B cell (primary cell): ENCODE results near the gene TRIM38. TPM values are rescaled to one million over a fixed set of nuclear protein-coding genes. Genes with fewer than 3 reads are reported as not detected.

ENCODE experiments used
- ATAC-seq: fragments of 200-7000 bp; cut with Tn5 transposase; one replicate; pipeline ENCODE4 v1.10.0; 2021; ENCODE audit warnings: low read depth, mild to moderate bottlenecking, moderate number of reproducible peaks, moderate library complexity
- CTCF ChIA-PET: fragments of 350-600 bp; sonication (Branson Sonifier 250); formaldehyde crosslinking; loops from one replicate; lab custom pipeline; 2021; ENCODE audit warnings: antibody characterized with exemption, inconsistent platforms; lab: Charles Lee
- POLR2A ChIA-PET: fragments of 350-600 bp; sonication (Branson Sonifier 250); formaldehyde crosslinking; loops from one replicate; lab custom pipeline; 2021; ENCODE audit warnings: antibody characterized with exemption; lab: Charles Lee
- DNase-seq: peaks from one replicate; pipeline ENCODE4 v3.0.0; 2013
- H2AFZ ChIP-seq: 2 replicates; pipeline ENCODE4 v1.6.1; 2012; ENCODE audit warnings: mild to moderate bottlenecking, low read depth, low read length; ENCODE audit not compliant: insufficient read depth, poor library complexity, severe bottlenecking
- H3K27ac ChIP-seq, 2 donors: 1 replicate in 1 of 2; 2 replicates in 1 of 2; pipeline ENCODE4 v1.5.1; 2012 to 2013; ENCODE audit warnings: low read length in 2 of 2, mild to moderate bottlenecking in 2 of 2, moderate library complexity in 1 of 2
- H3K27me3 ChIP-seq, 4 experiments: fragments of 200-600 bp in 1 of 4; sonication (generic) in 1 of 4; replicated peaks in 1 of 4; 1 replicate in 2 of 4; 2 replicates in 2 of 4; pipeline versions ENCODE4 v1.6.1 to v1.7.0; 2013 to 2016; ENCODE audit warnings: low read length in 3 of 4, mild to moderate bottlenecking in 2 of 4, mixed read lengths in 1 of 4, moderate library complexity in 1 of 4; ENCODE audit not compliant: insufficient read depth in 4 of 4, control insufficient read depth in 3 of 4; ENCODE audit errors: control extremely low read depth in 1 of 4
- H3K36me3 ChIP-seq, 2 experiments: replicated peaks in 1 of 2; 1 replicate in 1 of 2; 2 replicates in 1 of 2; pipeline versions ENCODE4 v1.6.1 to v1.7.1; 2013; ENCODE audit warnings: low read length in 1 of 2; ENCODE audit not compliant: insufficient read depth in 2 of 2, control insufficient read depth in 1 of 2; ENCODE audit errors: control extremely low read depth in 1 of 2, extremely low read depth in 1 of 2
- H3K4me1 ChIP-seq, 2 donors: fragments of 200-600 bp in 1 of 2; sonication (generic) in 1 of 2; 1 replicate in 1 of 2; 2 replicates in 1 of 2; pipeline versions ENCODE4 v1.5.1 to v1.6.1; 2013 to 2017; ENCODE audit warnings: low read length in 2 of 2; ENCODE audit not compliant: control insufficient read depth in 2 of 2, insufficient read depth in 2 of 2
- H3K4me2 ChIP-seq: replicated peaks from 2 replicates; pipeline ENCODE3; 2012; ENCODE audit warnings: mild to moderate bottlenecking, low read depth, low read length; ENCODE audit not compliant: poor library complexity, severe bottlenecking
- H3K4me3 ChIP-seq, 5 experiments: fragments of 200-600 bp in 1 of 5; sonication (generic) in 1 of 5; 1 replicate in 3 of 5; 2 replicates in 2 of 5; pipeline versions ENCODE4 v1.5.1 to v1.7.0; 2011 to 2016; ENCODE audit warnings: low read length in 4 of 5, mild to moderate bottlenecking in 4 of 5, low read depth in 2 of 5, control low read depth in 1 of 5, moderate library complexity in 1 of 5; ENCODE audit not compliant: insufficient read depth in 1 of 5; ENCODE audit errors: control extremely low read depth in 1 of 5, extremely low read depth in 1 of 5
- H3K79me2 ChIP-seq: fragments of 200-600 bp; sonication (generic); one replicate; pipeline ENCODE4 v1.6.0; 2016; ENCODE audit warnings: low read length; ENCODE audit not compliant: control insufficient read depth, insufficient read depth
- H3K9ac ChIP-seq: fragments of 200-600 bp; sonication (generic); 2 replicates; pipeline ENCODE4 v1.6.1; 2017; ENCODE audit warnings: mild to moderate bottlenecking, low read length, moderate library complexity
- H3K9me3 ChIP-seq, 3 donors: one replicate each; pipeline versions ENCODE4 v1.6.1 to v1.7.1; 2013; ENCODE audit warnings: low read length in 2 of 3; ENCODE audit not compliant: control insufficient read depth in 2 of 3, insufficient read depth in 1 of 3; ENCODE audit errors: control extremely low read depth in 1 of 3
- H4K20me1 ChIP-seq: 2 replicates; pipeline ENCODE4 v1.6.0; 2012; ENCODE audit warnings: mild to moderate bottlenecking, low read length; ENCODE audit not compliant: insufficient read depth, control insufficient read depth, poor library complexity, severe bottlenecking
- H3K27ac Mint-ChIP-seq: one replicate; pipeline ENCODE4 v1.8.0; 2021; ENCODE audit warnings: mixed read lengths
- H3K27me3 Mint-ChIP-seq: one replicate; pipeline ENCODE4 v1.8.0; 2021; ENCODE audit warnings: mixed read lengths
- H3K4me1 Mint-ChIP-seq: one replicate; pipeline ENCODE4 v1.8.0; 2021; ENCODE audit warnings: mixed read lengths
- H3K4me3 Mint-ChIP-seq: one replicate; pipeline ENCODE4 v1.8.0; 2021; ENCODE audit warnings: mixed read lengths
- H3K9me3 Mint-ChIP-seq: one replicate; pipeline ENCODE4 v1.8.0; 2022; ENCODE audit warnings: mixed read lengths; ENCODE audit not compliant: insufficient read depth
- CTCF ChIP-seq: fragments of 200-600 bp; IDR thresholded peaks from one replicate; pipeline ENCODE4 v1.8.0; 2022; ENCODE audit warnings: antibody characterized with exemption, mild to moderate bottlenecking
- EZH2 ChIP-seq: IDR thresholded peaks from 2 replicates; pipeline ENCODE4 v1.6.1; 2012; ENCODE audit warnings: borderline replicate concordance, low read depth, mild to moderate bottlenecking, moderate library complexity, low read length; ENCODE audit not compliant: insufficient read depth, poor library complexity, severe bottlenecking
- WGBS: methylation state at CpG from one replicate; pipeline ENCODE4 v1.1.5; 2013; ENCODE audit warnings: missing lambda C conversion rate; ENCODE audit not compliant: insufficient coverage; 5-methylcytosine and 5-hydroxymethylcytosine counted together
- intact Hi-C: fragments of 100-400 bp; cut with micrococcal nuclease; formaldehyde crosslinking; loops from one replicate; pipeline ENCODE4 v1.10.0; 2022
- polyA plus RNA-seq: library from polyadenylated mRNA; depleted of rRNA; stranded (reverse); fragments of >200 nt; gene quantifications from 2 replicates; pipeline ENCODE4 v1.2.3, GENCODE V29; 2012
- total RNA-seq, 2 donors: library from RNA; stranded (reverse); fragments of 120-200 nt in 1 of 2; gene quantifications; 1 replicate in 1 of 2; 2 replicates in 1 of 2; pipeline versions ENCODE4 v1.2.3 to v1.2.4, GENCODE V29; 2013 to 2022

Gene TRIM38
- total and polyA plus RNA-seq, 2 donors (not counting 1 experiment from before 2014, with no cell fraction given) = 29.3 to 57.2 TPM

- no peaks in the 10 kb centered on the region for H3K27me3 ChIP-seq
- H3K4me2 ChIP-seq = no peak overlapping the region
- H3K9ac ChIP-seq = no peak overlapping the region
- peaks cover 4% of the 10 kb centered on the region for H3K79me2 ChIP-seq
- H3K9me3 ChIP-seq = peaks cover 0 to 4% (median 0%) of the 10 kb centered on the region in 3 donors
- DNase-seq (no peak), ATAC-seq (no peak)
- H3K27ac ChIP-seq = no peak overlapping the region
- Mint-ChIP-seq H3K4me1 (peaks cover 53% of the 10 kb centered on the region), H3K27me3 (no peaks in the 10 kb centered on the region), H3K4me3 (no peak overlapping the region), H3K9me3 (peaks cover 3% of the 10 kb centered on the region), H3K27ac (peak overlapping the region; percentile 37)
- peaks cover 29 to 43% of the 10 kb centered on the region in 2 donors for H3K4me1 ChIP-seq
- ChIA-PET POLR2A (interaction anchor here (1.1 to 5.1 kb wide), 6 partner anchors 16 to 1105 kb away, joined by 3 to 65 read pairs (median 26); a partner anchor contains a TSS), CTCF (interaction anchor here (0.6 to 9.4 kb wide), 6 partner anchors 10 to 95 kb away, joined by 3 to 71 read pairs (median 28); a partner anchor contains a TSS)
- H3K36me3 ChIP-seq = no peaks in the 10 kb centered on the region
- H2AFZ ChIP-seq = no peak overlapping the region
- intact Hi-C loops = loop anchor here (10.0 kb wide), 3 partner anchors 527 to 1477 kb away; partner anchors contain the start of gene ABT1
- no peak overlapping the region for H3K4me3 ChIP-seq
- 100% methylated on average over 4 of the region's 6 CpGs for WGBS
- H4K20me1 ChIP-seq = no peaks in the 10 kb centered on the region
- no peak for TF ChIP-seq EZH2
- TF ChIP-seq CTCF = no peak
These were observed 65.7 kb downstream of the TRIM38 start for GRCh38 chr6:26028212-26028745.
